MM.1S (cell line): Measurements from ENCODE around the gene SLC2A13.

Source experiments
- CTCF ChIP-seq: fragments of 300-600 bp; sonication (generic); IDR thresholded peaks from 2 replicates; pipeline ENCODE4 v1.5.1; 2016; ENCODE audit warnings: antibody characterized with exemption, low read length, mixed read lengths
- EZH2 ChIP-seq: fragments of 300-600 bp; sonication (generic); optimal IDR thresholded peaks from 2 replicates; pipeline ENCODE3; 2017; ENCODE audit warnings: low read depth, mild to moderate bottlenecking, antibody characterized with exemption, low read length, mixed read lengths
- EZH2phosphoT487 ChIP-seq: fragments of 300-600 bp; sonication (generic); IDR thresholded peaks from 2 replicates; pipeline ENCODE4 v1.6.1; 2018; ENCODE audit warnings: antibody characterized with exemption, low read length

- TF ChIP-seq CTCF (no peak), EZH2 (no peak), EZH2phosphoT487 (no peak)
These were observed 47.1 kb downstream of the SLC2A13 start for GRCh38 chr12:40058721-40059190.
